ENCODE measurements around the gene ATP10B. TPM values are rescaled to one million over a fixed set of nuclear protein-coding genes. Genes with fewer than 3 reads are reported as not detected.

The ATP10B gene
- polyA plus RNA-seq, 1 donor from 2014 or later = 1.9 TPM

GRCh38 chr5:160800375-160801275, 51.4 kb downstream of the ATP10B start:
- Histone ChIP-seq H3K9me3 (ENCODE audit: low read length) (no peaks in the 10 kb centered on the region), H3K9me2 (ENCODE audit: insufficient read depth, low read length) (no peaks in the 10 kb centered on the region), H3K4me3 (ENCODE audit: low read length) (no peak overlapping the region), H3K9ac (ENCODE audit: low read length) (no peak overlapping the region), H3K36me3 (ENCODE audit: insufficient read depth, low read length) (no peaks in the 10 kb centered on the region), H3K27ac (ENCODE audit: low read length) (no peak overlapping the region), H4K20me1 (ENCODE audit: insufficient read depth) (no peaks in the 10 kb centered on the region), H3K27me3 (ENCODE audit: insufficient read depth, low read depth, low read length) (no peaks in the 10 kb centered on the region), H3F3A (ENCODE audit: insufficient read depth, low read length, poor library complexity, severe bottlenecking) (no peaks in the 10 kb centered on the region), H2AFZ (ENCODE audit: low read depth, low read length) (no peak overlapping the region), H3K79me2 (replicated peaks; ENCODE audit: insufficient read depth, low read length) (no peaks in the 10 kb centered on the region), H3K4me2 (ENCODE audit: low read length) (no peak overlapping the region)
- TF ChIP-seq CTCF (IDR thresholded peaks at IDR 0.05; ENCODE audit: poor library complexity, severe bottlenecking) = no peak
- TF ChIP-seq EZH2 (IDR thresholded peaks at IDR 0.05; ENCODE audit: borderline replicate concordance, insufficient read depth, low read length, poor library complexity, severe bottlenecking) = no peak
- TF ChIP-seq MXI1 (conservative IDR thresholded peaks at IDR 0.05; ENCODE audit: poor library complexity, severe bottlenecking) = no peak
- TF ChIP-seq RAD21 (conservative IDR thresholded peaks at IDR 0.05) = no peak
- no peak for TF ChIP-seq REST (IDR thresholded peaks at IDR 0.05; ENCODE audit: borderline replicate concordance)
- no peak for TF ChIP-seq EP300 (conservative IDR thresholded peaks at IDR 0.05; ENCODE audit: poor library complexity, severe bottlenecking)
- no peak for TF ChIP-seq TAF1 (IDR thresholded peaks at IDR 0.05; ENCODE audit: low read depth)
- TF ChIP-seq SMC3 (conservative IDR thresholded peaks at IDR 0.05; ENCODE audit: poor library complexity) = no peak
- TF ChIP-seq POLR2AphosphoS5 (IDR thresholded peaks at IDR 0.05) = no peak

GRCh38 chr5:160799184-160799583, 52.8 kb downstream of the ATP10B start:
- H3K27ac ChIP-seq (ENCODE audit: low read length) = no peak overlapping the region
- H3K4me2 ChIP-seq (ENCODE audit: low read length) = no peak overlapping the region
- no peaks in the 10 kb centered on the region for H3K79me2 ChIP-seq (replicated peaks; ENCODE audit: insufficient read depth, low read length)
- H3F3A ChIP-seq (ENCODE audit: insufficient read depth, low read length, poor library complexity, severe bottlenecking) = no peaks in the 10 kb centered on the region
- H3K9me3 ChIP-seq (ENCODE audit: low read length) = no peaks in the 10 kb centered on the region
- no peak overlapping the region for H3K9ac ChIP-seq (ENCODE audit: low read length)
- no peaks in the 10 kb centered on the region for H3K9me2 ChIP-seq (ENCODE audit: insufficient read depth, low read length)
- no peaks in the 10 kb centered on the region for H3K27me3 ChIP-seq (ENCODE audit: insufficient read depth, low read depth, low read length)
- H2AFZ ChIP-seq (ENCODE audit: low read depth, low read length) = no peak overlapping the region
- TF ChIP-seq EZH2 (IDR thresholded peaks at IDR 0.05; ENCODE audit: borderline replicate concordance, insufficient read depth, low read length, poor library complexity, severe bottlenecking) = no peak
- TF ChIP-seq TAF1 (IDR thresholded peaks at IDR 0.05; ENCODE audit: low read depth) = no peak
- TF ChIP-seq REST (IDR thresholded peaks at IDR 0.05; ENCODE audit: borderline replicate concordance) = no peak
- no peak for TF ChIP-seq SMC3 (conservative IDR thresholded peaks at IDR 0.05; ENCODE audit: poor library complexity)
- TF ChIP-seq CTCF (IDR thresholded peaks at IDR 0.05; ENCODE audit: poor library complexity, severe bottlenecking) = no peak
- TF ChIP-seq MXI1 (conservative IDR thresholded peaks at IDR 0.05; ENCODE audit: poor library complexity, severe bottlenecking) = no peak
- H3K4me3 ChIP-seq (ENCODE audit: low read length) = no peak overlapping the region
- H4K20me1 ChIP-seq (ENCODE audit: insufficient read depth) = no peaks in the 10 kb centered on the region
- H3K36me3 ChIP-seq (ENCODE audit: insufficient read depth, low read length) = no peaks in the 10 kb centered on the region

Measured in neural cell (in vitro differentiated cells).